PC-9 (cell line): ENCODE results near the gene SPRYD7. TPM values are rescaled to one million over a fixed set of nuclear protein-coding genes. Genes with fewer than 3 reads are reported as not detected.

Experiments
- BruUV-seq: library from RNA; stranded (reverse); fragments of 400-500 nt; replicated peaks from 2 replicates; lab custom pipeline; 2021; lab: Mats Ljungman, UMichigan
- CTCF ChIA-PET: fragments of 300-600 bp; sonication (Branson Sonifier 250); formaldehyde crosslinking; loops from one replicate; lab custom pipeline; 2022; ENCODE audit warnings: antibody characterized with exemption; lab: Charles Lee
- POLR2A ChIA-PET: fragments of 300-600 bp; sonication (Branson Sonifier 250); formaldehyde crosslinking; loops from one replicate; lab custom pipeline; 2022; ENCODE audit warnings: antibody characterized with exemption; ENCODE audit not compliant: unreplicated experiment; lab: Charles Lee
- DNase-seq, 2 experiments: peaks; one replicate each; pipeline versions ENCODE4 v3.0.0 to v3.0.0-alpha.2; 2015 to 2022; ENCODE audit warnings: mixed read lengths in 1 of 2
- H2AFZ ChIP-seq: fragments of 200-600 bp; sonication (generic); 2 replicates; pipeline ENCODE4 v1.8.1; 2017; ENCODE audit warnings: antibody characterized with exemption
- H3F3A ChIP-seq: fragments of 200-600 bp; sonication (generic); 2 replicates; pipeline ENCODE4 v1.8.1; 2017; ENCODE audit warnings: antibody characterized with exemption, mild to moderate bottlenecking, low read depth; ENCODE audit not compliant: insufficient read depth
- H3K27ac ChIP-seq: fragments of 200-600 bp; sonication (generic); 2 replicates; pipeline ENCODE4 v1.6.1; 2016; ENCODE audit warnings: mixed run types
- H3K27me3 ChIP-seq: fragments of 200-600 bp; sonication (generic); 2 replicates; pipeline ENCODE4 v1.6.1; 2016; ENCODE audit warnings: low read depth, mixed run types; ENCODE audit not compliant: insufficient read depth
- H3K36me3 ChIP-seq: fragments of 200-600 bp; sonication (generic); 2 replicates; pipeline ENCODE4 v1.6.1; 2016; ENCODE audit warnings: low read depth, mixed run types
- H3K4me1 ChIP-seq: fragments of 200-600 bp; sonication (generic); replicated peaks from 2 replicates; pipeline ENCODE4 v1.6.1; 2016; ENCODE audit warnings: mixed run types; ENCODE audit not compliant: insufficient read depth
- H3K4me2 ChIP-seq: fragments of 200-600 bp; sonication (generic); 2 replicates; pipeline ENCODE4 v1.6.1; 2017; ENCODE audit warnings: mixed run types
- H3K4me3 ChIP-seq: fragments of 200-600 bp; sonication (generic); 2 replicates; pipeline ENCODE4 v1.6.1; 2016; ENCODE audit warnings: mixed run types
- H3K79me2 ChIP-seq: fragments of 200-600 bp; sonication (generic); 2 replicates; pipeline ENCODE4 v1.6.1; 2017; ENCODE audit warnings: low read depth, mixed run types
- H3K9me2 ChIP-seq: fragments of 200-600 bp; sonication (generic); 2 replicates; pipeline ENCODE4 v1.8.1; 2017; ENCODE audit warnings: mild to moderate bottlenecking; ENCODE audit not compliant: insufficient read depth
- H3K9me3 ChIP-seq: fragments of 200-600 bp; sonication (generic); 2 replicates; pipeline ENCODE4 v1.8.1; 2016; ENCODE audit warnings: low read depth; ENCODE audit not compliant: insufficient read depth
- H4K20me1 ChIP-seq: fragments of 200-600 bp; sonication (generic); 2 replicates; pipeline ENCODE4 v1.8.1; 2017; ENCODE audit not compliant: insufficient read depth
- CTCF ChIP-seq: fragments of 200-600 bp; sonication (generic); conservative IDR thresholded peaks from 2 replicates; pipeline ENCODE4 v1.6.1; 2017; ENCODE audit warnings: mixed run types, antibody characterized with exemption, mild to moderate bottlenecking, moderate library complexity
- EZH2 ChIP-seq: fragments of 200-600 bp; sonication (generic); IDR thresholded peaks from 2 replicates; pipeline ENCODE4 v1.8.0; 2017; ENCODE audit warnings: antibody characterized with exemption, low read depth
- intact Hi-C: fragments of 100-400 bp; cut with micrococcal nuclease; formaldehyde crosslinking; loops from one replicate; pipeline ENCODE4 v1.10.0; 2022; ENCODE audit not compliant: unreplicated experiment
- total RNA-seq: library from RNA; stranded (reverse); gene quantifications from 2 replicates; pipeline ENCODE4 v1.2.3, GENCODE V29; 2021

Gene SPRYD7
- total RNA-seq, 1 experiment from 2014 or later, result 6.4 TPM

DNA sequence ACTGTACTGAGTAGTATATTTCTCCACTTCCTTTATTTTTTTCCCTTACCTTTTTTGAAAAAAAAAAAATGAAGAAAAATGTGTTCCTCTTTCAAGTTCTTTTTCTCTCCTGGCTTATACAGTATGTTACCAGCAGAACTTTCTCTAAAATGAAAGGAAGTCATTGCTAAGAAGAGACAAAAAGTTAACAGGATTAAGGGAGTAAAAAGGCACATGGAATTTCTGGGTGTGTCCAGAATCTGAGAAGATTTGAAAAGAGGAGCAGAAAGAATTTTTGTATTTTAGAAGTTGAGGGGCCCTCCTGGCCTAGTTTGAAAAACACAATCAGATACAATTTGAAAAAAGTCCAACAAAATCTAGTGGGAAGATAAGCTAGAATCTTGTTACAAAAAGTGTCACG, 39.7 kb upstream of the SPRYD7 start:
- no peaks in the 10 kb centered on the region for H3F3A ChIP-seq
- no peaks in the 10 kb centered on the region for H3K4me1 ChIP-seq
- no peak overlapping the region for H2AFZ ChIP-seq
- H3K27me3 ChIP-seq, result no peaks in the 10 kb centered on the region
- H3K9me3 ChIP-seq, result no peaks in the 10 kb centered on the region
- TF ChIP-seq CTCF (no peak), EZH2 (no peak)
- no peak for DNase-seq
- no peak overlapping the region for H3K4me2 ChIP-seq
- H3K36me3 ChIP-seq, result no peaks in the 10 kb centered on the region
- POLR2A ChIA-PET, result interaction anchor here (0.6 kb wide), 1 partner anchor 40 kb away, joined by 4 read pairs; the partner anchor contains the start of gene SPRYD7
- H3K9me2 ChIP-seq, result no peaks in the 10 kb centered on the region
- no peak overlapping the region for H3K4me3 ChIP-seq
- no TSS peak for BruUV-seq
- H3K27ac ChIP-seq, result no peak overlapping the region
- no peaks in the 10 kb centered on the region for H3K79me2 ChIP-seq
- CTCF ChIA-PET, result interaction anchor here (0.6 to 1.2 kb wide), 4 partner anchors 21 to 1960 kb away, joined by 3 to 5 read pairs (median 4); partner anchors contain the start of gene TRIM13
- intact Hi-C loops, result loop anchor here (1.0 to 2.0 kb wide), 3 partner anchors 825 to 1094 kb away; no protein-coding TSS in a partner anchor
- H4K20me1 ChIP-seq, result no peaks in the 10 kb centered on the region

DNA sequence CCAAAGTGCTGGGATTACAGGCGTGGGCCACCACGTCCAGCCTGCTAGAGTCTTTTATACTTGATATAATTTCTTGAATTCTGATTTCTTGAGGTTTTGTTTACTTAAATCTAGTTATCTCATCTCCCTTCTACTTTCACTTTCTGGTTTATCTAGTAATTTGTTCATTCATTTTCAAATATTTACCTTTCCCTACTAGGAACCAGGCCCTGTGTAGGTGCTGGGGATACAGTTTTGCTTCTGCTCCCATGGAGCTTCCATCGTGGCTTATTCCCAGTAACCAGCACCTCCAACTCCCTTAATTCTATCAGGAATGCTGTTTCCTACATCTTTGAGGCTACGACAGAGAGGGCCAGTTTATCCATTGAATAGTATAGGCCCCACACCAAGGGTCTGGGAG, 36.6 kb upstream of the SPRYD7 start:
- Histone ChIP-seq H3K4me1 (no peaks in the 10 kb centered on the region), H3K9me2 (no peaks in the 10 kb centered on the region), H3K4me3 (no peak overlapping the region), H3K79me2 (no peaks in the 10 kb centered on the region), H3K9me3 (no peaks in the 10 kb centered on the region), H3F3A (no peaks in the 10 kb centered on the region), H4K20me1 (no peaks in the 10 kb centered on the region), H3K27me3 (no peaks in the 10 kb centered on the region), H3K4me2 (no peak overlapping the region), H3K36me3 (no peaks in the 10 kb centered on the region), H2AFZ (no peak overlapping the region), H3K27ac (no peak overlapping the region)
- TF ChIP-seq EZH2 (no peak), CTCF (no peak)
- ChIA-PET POLR2A (no interaction called here), CTCF (interaction anchor here (0.8 kb wide), 1 partner anchor 939 kb away, joined by 3 read pairs; no protein-coding TSS in a partner anchor)
- BruUV-seq, result no TSS peak
- no peak for DNase-seq
- intact Hi-C loops, result no loop called here

DNA sequence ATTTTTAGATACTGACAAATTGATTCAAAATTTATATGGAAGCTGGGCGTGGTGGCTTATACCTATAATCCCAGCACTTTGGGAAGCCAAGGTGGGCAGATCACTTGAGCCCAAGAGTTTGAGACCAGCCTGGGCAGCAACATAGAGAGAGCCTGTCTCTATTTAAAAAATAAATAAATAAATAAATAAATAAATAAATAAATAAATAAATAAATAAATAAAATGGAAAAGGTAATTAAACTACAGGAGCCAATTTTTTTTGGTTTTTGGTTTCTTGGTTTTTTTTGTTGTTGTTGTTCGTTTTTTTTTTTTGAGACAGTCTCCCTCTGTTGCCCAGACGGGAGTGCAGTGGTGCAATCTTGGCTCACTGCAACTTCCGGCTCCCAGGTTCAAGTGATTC, 31.3 kb upstream of the SPRYD7 start:
- TF ChIP-seq CTCF (no peak), EZH2 (no peak)
- intact Hi-C loops, result no loop called here
- H3K9me2 ChIP-seq, result no peaks in the 10 kb centered on the region
- H3K36me3 ChIP-seq, result no peaks in the 10 kb centered on the region
- no peak overlapping the region for H3K27ac ChIP-seq
- H3K9me3 ChIP-seq, result no peaks in the 10 kb centered on the region
- BruUV-seq, result no TSS peak
- H3K4me3 ChIP-seq, result no peak overlapping the region
- H3K27me3 ChIP-seq, result no peaks in the 10 kb centered on the region
- H3K79me2 ChIP-seq, result no peaks in the 10 kb centered on the region
- H3F3A ChIP-seq, result no peaks in the 10 kb centered on the region
- POLR2A ChIA-PET, result interaction anchor here (0.6 kb wide), 1 partner anchor 419 kb away, joined by 9 read pairs; no protein-coding TSS in a partner anchor
- H3K4me2 ChIP-seq, result no peak overlapping the region
- no peaks in the 10 kb centered on the region for H4K20me1 ChIP-seq
- DNase-seq, result no peak
- CTCF ChIA-PET, result no interaction called here
- H2AFZ ChIP-seq, result no peak overlapping the region
- H3K4me1 ChIP-seq, result no peaks in the 10 kb centered on the region
